SW 1271 (cell line): ENCODE measurements around the gene VEGFB.

Source experiments
- DNase-seq, 2 experiments: peaks; one replicate each; lab custom pipeline; 2025; lab: John Stamatoyannopoulos, UW

VEGFB gene, protein sequence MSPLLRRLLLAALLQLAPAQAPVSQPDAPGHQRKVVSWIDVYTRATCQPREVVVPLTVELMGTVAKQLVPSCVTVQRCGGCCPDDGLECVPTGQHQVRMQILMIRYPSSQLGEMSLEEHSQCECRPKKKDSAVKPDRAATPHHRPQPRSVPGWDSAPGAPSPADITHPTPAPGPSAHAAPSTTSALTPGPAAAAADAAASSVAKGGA

DNA sequence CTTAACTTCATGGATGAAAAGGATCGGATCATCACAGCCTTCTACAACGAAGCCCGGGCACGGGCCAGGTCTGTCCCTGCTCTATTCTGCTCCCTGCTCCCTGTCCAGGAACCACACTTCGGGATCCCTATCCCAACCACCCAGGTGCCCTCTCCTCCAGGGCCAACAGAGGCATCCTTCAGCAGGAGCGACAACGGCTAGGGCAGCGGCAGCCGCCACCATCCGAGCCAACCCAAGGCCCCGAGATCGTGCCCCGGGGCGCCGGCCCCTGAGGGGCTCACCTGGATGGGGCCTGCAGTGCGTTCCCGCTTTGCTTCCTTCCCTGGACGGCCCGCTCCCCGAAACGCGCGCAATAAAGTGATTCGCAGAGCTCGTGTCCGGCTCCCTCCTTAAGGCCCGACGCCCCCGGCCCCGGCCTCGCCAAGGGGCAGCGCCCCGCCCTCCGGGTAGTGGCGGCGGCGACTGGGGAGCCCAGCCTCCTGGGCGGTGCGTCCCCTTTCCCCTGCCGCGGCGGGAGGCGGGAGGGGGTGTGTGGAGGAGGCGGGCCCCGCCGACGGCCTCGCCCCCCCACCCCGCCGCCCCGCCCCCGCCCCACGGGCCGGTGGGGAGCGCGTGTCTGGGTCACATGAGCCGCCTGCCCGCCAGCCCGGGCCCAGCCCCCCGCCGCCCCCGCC, at the start of gene VEGFB:
VEGFB (plus strand) TSS at position 672 of the 674 bp plus-strand sequence. CDS start 250 bp downstream, outside the sequence.
- DNase-seq, result peak in 1 of 2 experiments; percentile 37

DNA sequence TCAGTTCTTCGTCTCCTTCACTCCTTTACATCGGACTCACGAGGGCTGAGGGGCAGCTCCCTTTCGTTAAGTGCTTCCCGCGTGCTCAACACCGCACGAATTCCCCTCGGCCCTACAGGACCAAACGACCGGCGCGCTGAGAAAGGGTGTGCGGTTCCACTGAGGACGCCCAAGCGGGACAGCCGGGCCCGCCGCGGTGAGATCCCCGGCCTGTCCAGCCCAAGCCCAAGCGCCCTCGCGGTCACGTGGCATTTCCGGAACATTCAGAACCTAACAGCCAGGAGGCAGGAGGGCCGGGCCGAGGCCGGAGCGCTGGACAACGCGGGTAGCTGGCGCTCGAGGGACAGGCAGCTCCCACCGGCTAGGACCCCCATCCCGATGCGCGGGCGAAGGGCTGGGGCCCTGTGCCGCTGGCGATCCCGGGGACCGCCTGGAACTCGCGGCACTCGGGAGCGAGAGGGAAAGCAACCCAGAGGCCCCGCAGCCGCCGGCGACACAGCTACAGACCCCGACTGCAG, 49.1 kb upstream of the VEGFB start:
- DNase-seq, result peak; percentile 70 to 87

GRCh38 chr11:64185693-64186491, 48.5 kb upstream of the VEGFB start, which contains the start of gene STIP1:
TSS of gene STIP1 (plus strand) at chr11:64186171. CDS start at chr11:64186262, 91 bp downstream.
- DNase-seq, result peak; percentile 98 to 100

DNA sequence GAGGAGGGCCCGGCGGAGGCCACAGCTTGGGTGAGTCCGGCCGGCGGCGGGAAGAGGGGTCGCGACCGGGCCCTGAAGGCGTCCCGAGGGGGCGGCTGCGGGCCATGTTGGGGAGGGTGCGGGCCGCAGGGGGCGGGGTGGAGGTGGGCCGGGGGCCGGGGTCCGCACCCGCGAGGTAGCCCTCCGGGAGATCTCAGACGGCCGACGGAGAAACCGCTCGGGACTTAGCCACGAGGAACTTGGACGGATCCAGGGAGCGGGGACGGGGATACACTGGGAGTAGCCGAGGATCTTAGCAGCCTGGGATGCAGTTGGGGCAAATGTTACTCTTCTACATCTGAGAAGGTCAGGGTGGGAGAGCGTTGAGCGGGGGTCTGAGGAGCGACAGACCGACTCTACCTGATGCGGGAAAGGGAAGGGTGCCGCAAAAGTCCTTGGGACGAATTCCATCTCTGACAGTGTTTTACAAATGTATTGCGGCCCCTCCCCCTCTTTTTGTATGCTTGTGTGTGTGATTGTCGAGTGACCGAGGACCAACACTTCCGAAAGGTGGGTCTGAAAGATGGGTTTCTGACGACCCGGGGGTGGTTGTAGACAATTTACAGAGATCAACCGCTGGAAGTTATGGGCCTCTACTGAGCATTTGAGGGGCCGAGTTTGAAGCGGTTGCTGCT, 47.8 kb upstream of the VEGFB start:
- DNase-seq, result no peak

DNA sequence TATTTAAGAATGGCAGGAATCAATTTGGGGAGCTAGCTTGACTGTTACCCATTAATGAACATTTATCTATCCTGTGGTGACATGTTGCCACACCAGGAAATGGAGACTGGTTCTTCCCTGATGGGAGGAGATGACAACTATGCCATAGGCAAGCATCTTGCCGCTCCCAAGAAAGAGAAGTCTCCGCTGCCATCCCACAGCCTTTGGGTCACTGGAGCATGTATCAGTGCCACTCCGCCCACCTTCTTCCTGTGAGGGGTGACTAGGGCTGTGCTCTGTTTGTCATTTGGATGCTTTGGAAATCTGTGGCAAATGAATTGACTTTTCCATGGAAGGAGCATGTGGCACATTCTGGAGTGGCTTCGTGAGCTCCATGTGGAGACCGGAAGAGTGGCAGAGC, 42.0 kb upstream of the VEGFB start:
- DNase-seq, result no peak

GRCh38 chr11:64196626-64197025, 37.8 kb upstream of the VEGFB start:
- DNase-seq, result no peak

DNA sequence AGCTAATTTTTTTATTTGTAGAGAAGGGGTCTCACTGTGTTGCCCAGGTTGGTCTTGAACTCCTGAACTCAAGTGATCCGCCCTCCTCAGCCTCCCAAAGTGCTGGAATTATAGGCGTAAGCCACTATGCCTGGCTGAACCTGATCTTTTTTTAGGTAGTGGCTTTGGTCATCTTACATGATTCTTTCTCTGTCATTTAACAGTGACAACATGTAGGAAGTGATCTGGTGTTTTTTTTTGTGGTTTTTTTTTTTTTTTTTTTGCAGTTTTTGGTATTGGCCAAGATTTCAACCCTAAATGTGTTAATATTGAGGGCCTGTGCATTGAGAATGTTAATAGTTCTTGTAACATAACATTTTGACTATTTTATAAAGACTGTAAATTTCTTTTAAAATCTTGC, 35.9 kb upstream of the VEGFB start:
- no peak for DNase-seq

- no peak for DNase-seq
Measured at GRCh38 chr11:64201543-64201942, 32.8 kb upstream of the VEGFB start.

DNA sequence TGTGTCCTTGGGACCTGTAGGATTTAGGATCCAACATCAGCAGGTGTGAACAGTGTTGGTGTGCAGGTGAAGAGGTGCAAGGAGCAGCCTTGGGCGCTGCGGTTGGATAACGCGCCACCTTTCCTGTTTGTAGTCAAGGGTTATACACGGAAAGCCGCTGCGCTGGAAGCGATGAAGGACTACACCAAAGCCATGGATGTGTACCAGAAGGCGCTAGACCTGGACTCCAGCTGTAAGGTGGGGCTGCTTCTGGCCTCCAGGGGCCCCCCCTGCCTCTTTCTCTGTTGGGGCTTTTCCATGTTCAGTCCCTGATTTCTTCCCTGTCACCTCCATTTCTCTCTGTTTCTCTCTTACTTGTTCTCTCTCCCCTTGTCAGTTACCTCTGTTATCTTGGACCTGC, 31.4 kb upstream of the VEGFB start:
- no peak for DNase-seq

- DNase-seq, result no peak
Measured at GRCh38 chr11:64203421-64204079, 30.8 kb upstream of the VEGFB start.

GRCh38 chr11:64204080-64204440, 30.3 kb upstream of the VEGFB start:
- DNase-seq, result no peak

- DNase-seq, result peak; percentile 71 to 79
Measured at GRCh38 chr11:64204464-64204989, 29.9 kb upstream of the VEGFB start.

GRCh38 chr11:64206457-64207255, 27.7 kb upstream of the VEGFB start, which contains the start of gene FERMT3:
TSS of gene FERMT3 (plus strand) at chr11:64206721. CDS start at chr11:64207365, 644 bp downstream.
- no peak for DNase-seq

DNA sequence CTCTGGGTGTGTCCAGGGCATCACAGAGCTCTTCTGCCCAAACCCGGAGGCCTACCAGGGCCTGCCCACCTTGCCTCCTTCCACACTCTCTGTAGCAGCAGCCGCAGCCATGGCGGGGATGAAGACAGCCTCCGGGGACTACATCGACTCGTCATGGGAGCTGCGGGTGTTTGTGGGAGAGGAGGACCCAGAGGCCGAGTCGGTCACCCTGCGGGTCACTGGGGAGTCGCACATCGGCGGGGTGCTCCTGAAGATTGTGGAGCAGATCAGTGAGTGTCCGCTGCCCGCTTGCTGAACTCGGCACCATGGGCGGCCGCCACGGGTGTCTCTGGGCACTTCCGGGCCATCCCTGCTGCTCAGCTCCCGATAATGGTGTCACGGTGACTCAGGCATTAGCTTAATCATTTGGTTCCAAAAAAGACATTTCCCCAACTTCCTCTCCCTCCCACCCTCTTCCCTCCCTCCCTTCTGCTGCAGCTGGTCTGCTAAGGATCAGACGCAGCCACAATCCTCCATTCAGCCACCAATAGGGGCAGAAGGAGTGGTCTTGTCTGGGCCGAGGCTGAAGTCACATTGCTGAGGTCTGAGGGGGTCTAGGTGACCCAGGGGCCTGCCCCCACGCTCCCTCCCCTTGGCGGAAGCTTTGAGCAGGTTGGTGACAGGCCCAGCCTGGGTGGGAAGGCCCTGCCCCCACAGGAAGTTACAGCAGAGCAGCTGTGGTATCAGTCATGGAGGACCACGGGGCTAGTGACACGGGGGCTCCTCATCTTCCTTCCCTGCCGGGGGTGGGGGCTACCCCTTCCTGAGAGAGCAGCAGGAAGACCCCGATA, 26.9 kb upstream of the VEGFB start:
- DNase-seq, result no peak

- DNase-seq, result no peak
Measured at GRCh38 chr11:64208086-64208795, 26.1 kb upstream of the VEGFB start.

- no peak for DNase-seq
Measured at GRCh38 chr11:64208796-64209562, 25.4 kb upstream of the VEGFB start.

- no peak for DNase-seq
Measured at GRCh38 chr11:64209563-64209843, 24.9 kb upstream of the VEGFB start.

- DNase-seq, result no peak
Measured at GRCh38 chr11:64210301-64211020, 23.9 kb upstream of the VEGFB start.
